Epithelial cell of proximal tubule (primary cell): ENCODE measurements around the gene MNDA. TPM values are rescaled to one million over a fixed set of nuclear protein-coding genes. Genes with fewer than 3 reads are reported as not detected.

ENCODE experiments used
- DNase-seq: peaks from one replicate; pipeline ENCODE4 v3.0.0-alpha.2; 2011; ENCODE audit warnings: low read depth
- H3K4me3 ChIP-seq: 2 replicates; pipeline ENCODE4 v1.5.1; 2011; ENCODE audit warnings: low read depth, mild to moderate bottlenecking, low read length
- total RNA-seq: library from RNA; depleted of rRNA; stranded (reverse); fragments of >200 nt; gene quantifications from 2 replicates; pipeline ENCODE4 v1.2.3, GENCODE V29; 2015
- TF ChIP-seq, protein P1 (sequence below): conservative IDR thresholded peaks from 2 replicates; pipeline ENCODE4 v1.5.1; 2012; ENCODE audit warnings: low read depth, mild to moderate bottlenecking, low read length

MNDA gene
- total RNA-seq, 1 donor from 2014 or later: not detected

DNA sequence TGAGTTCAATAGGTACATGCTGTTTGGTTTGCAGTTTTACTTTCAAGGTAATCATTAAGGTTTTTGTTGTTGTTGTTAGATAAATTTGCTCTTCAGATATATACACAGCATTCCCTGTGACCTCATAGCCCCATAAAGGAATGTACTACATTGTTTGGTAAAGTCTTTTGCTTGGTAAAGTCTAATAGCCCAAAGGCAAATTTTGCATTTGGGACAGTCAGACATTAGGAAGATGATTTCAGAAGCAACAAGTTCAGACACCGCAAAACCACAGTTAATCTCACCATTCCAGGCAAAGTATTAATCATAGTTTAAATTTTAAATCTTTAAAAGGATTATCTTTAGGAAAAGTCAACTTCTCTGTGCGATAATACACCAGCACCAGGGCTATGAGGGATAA is 67.6 kb downstream of the MNDA start:
- DNase-seq: no peak
- no peak overlapping the region for H3K4me3 ChIP-seq
- TF ChIP-seq, protein P1, sequence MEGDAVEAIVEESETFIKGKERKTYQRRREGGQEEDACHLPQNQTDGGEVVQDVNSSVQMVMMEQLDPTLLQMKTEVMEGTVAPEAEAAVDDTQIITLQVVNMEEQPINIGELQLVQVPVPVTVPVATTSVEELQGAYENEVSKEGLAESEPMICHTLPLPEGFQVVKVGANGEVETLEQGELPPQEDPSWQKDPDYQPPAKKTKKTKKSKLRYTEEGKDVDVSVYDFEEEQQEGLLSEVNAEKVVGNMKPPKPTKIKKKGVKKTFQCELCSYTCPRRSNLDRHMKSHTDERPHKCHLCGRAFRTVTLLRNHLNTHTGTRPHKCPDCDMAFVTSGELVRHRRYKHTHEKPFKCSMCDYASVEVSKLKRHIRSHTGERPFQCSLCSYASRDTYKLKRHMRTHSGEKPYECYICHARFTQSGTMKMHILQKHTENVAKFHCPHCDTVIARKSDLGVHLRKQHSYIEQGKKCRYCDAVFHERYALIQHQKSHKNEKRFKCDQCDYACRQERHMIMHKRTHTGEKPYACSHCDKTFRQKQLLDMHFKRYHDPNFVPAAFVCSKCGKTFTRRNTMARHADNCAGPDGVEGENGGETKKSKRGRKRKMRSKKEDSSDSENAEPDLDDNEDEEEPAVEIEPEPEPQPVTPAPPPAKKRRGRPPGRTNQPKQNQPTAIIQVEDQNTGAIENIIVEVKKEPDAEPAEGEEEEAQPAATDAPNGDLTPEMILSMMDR: no peak

Other genes with a start within 250 kb of the MNDA start
- not detected in 2 replicates for gene OR10Z1, start 226.1 kb upstream of the MNDA start, total RNA-seq
- gene SPTA1, start 144.6 kb upstream of the MNDA start, total RNA-seq: not detected in 2 replicates
- not detected in 2 replicates for gene OR6K2, start 130.7 kb upstream of the MNDA start, total RNA-seq
- gene OR6K3, start 110.6 kb upstream of the MNDA start, total RNA-seq: not detected in 2 replicates
- gene OR6K6, start 76.6 kb upstream of the MNDA start, total RNA-seq: not detected in 2 replicates
- not detected in 2 replicates for gene OR6N1, start 59.2 kb upstream of the MNDA start, total RNA-seq
- not detected in 2 replicates for gene OR6N2, start 50.1 kb upstream of the MNDA start, total RNA-seq
- gene PYHIN1, start 100.2 kb downstream of the MNDA start, total RNA-seq: not detected in 2 replicates
- 8.0 and 11.4 TPM in 2 replicates for gene IFI16, start 178.6 kb downstream of the MNDA start, total RNA-seq
- 0.29 TPM in 1 of 2 replicates, not detected in the other for gene AIM2, start 245.4 kb downstream of the MNDA start, total RNA-seq